HG03103 (cell line): ENCODE data around the gene DUSP22.
A peak's percentile ranks its signal among the peaks of the same experiment; 100 is the strongest.

ENCODE experiments used
- ATAC-seq: cut with Tn5 transposase; IDR thresholded peaks from one replicate; pipeline ENCODE4 v1.9.1; 2021; ENCODE audit warnings: low read depth; ENCODE audit not compliant: unreplicated experiment

DUSP22 gene

DNA sequence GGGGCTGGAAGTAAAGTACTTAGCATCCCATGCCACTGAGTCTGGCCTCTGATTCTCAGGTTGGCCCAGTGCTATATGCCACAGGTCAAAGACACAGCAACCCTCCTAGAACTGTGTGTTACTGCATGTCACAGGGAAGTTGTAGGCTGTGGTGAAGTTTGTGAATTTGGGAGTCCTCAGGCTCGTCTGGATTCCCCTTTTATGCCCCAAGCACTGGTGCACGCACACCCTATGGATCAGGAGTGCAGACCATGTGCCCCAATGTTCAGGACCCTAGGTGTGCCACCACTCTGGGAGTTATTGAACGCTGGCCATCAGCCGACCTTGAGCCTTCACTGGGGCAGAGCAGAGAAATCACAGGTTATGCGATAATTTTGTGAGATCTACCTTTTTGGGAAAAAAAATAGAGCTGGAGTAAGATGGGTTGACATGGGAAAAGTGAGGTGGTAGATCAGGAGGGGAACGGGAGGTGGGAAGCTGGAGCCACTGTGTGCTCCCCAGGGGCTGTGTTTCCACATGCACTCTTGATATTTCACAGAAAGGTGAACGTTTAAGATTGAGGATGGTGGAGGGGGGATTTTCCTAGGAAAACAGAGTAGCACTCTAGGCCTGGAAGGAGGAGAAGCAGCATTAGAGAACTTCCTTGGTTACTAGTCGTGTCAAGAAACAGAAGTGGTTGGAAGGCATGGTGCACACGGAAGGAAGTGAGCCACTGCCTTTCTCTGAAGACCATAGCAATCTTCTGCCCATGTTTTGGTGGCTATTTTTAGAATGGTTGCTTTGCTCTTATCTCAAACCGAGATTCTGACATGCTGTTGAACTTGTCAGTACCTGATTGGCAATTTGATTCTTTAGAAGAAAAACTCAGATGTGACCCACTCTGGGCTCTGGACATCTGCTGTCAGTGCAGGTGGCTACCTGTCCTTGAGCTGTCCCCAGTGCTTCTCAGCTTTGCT lies 44.1 kb downstream of the DUSP22 start:
- ATAC-seq: peak; percentile 43

DNA sequence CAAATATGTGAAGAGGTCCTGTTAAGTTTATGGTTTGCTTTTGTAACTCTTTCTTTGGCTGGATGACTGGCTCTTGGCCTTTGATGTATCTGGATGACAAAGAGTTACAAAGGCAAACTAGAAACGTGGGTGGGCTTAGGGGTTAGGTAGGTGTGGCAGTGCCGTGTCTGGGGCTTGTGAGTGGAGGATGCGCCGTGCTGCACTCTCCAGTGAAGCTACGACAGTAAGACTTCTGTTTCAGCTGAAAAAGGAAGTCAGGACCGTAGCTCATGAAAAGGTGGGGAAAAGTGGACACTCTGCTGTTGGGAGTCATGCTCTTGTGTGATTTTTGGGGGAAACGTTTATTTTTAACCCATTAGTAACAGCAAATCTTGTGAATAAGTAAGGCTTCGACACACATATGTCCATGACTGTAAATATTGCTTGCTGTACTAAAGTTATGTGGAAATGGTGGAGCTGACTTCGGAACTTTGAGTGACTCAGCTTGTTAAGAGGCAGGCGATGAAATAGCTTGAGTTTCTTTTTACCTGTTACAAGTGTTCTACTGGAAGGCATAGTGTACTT lies 45.6 kb downstream of the DUSP22 start:
- no peak for ATAC-seq

DNA sequence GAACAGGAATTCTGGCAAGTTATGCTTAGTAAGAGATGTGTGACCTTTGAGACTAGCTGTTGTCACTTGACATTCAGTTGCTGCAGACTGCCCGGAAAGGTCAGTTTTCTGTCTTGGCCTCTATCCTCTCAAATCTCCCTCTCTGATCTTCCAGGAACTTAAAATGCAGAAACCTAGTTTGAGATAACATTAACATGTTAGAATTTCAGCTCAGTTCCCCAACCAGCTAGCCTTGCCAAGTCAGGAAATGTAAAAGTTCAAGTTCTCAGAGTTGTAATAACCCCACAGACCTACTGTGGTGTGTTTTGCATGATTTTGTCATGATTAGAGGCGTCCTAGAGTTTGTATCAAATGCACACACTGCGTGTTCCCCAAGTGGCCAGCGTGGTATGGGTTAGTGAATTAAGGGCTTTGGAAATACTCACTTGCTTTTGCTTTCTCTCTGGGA lies 46.6 kb downstream of the DUSP22 start:
- ATAC-seq: no peak

DNA sequence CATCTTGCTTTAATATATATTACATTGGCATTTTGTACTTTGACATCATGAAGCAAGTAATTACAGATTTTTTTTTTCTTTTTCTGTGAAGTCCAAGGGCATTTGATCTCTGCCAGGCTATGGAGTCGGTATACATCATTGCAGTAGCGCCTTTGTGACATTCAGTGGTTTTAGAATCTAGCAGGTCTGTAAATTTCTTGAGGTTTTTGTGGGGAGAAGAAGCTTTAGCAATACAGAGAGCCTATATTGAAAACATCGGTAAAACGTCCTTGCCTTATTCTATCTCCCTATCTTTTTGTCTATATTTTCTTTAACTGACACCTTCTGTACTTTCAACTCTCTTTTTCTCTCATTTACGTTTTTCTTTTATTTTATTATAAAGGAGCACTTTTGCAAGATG lies 47.2 kb downstream of the DUSP22 start:
- no peak for ATAC-seq

DNA sequence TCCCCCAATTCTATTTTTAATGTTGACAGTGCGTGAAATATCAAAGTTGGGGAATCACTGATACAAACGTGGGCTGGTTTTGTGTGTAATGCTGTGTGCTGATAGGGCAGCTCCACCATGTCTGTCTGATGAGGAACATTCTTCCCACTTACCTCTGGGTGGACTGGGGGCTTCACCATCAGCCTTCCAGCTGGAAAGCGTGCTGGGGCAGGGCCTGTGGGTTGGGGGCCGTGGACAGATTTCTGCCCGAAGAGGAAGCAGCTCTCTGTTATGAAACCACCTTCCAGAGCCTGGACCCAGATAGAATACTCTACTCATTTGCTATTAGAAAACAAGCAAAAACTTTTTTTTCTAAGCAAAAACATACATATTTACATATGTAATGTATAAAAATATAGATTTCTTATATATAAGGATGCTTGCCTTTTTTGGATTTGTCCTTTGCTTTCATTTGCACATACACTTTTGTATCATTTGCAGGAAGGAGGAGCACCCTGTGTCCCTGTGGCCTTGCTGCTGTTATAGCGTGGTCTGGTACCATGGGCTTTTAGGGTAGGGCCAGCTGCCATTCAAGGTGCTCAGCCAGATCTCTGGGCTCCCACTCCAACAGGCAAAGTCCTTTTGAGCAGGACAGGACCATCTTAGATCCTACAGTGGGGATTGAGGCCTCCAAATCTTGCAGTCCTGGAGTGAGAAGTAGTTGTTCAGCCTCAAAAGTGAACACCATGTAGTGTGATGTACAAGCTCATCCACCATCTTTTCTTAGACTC lies 48.1 kb downstream of the DUSP22 start:
- ATAC-seq: no peak

DNA sequence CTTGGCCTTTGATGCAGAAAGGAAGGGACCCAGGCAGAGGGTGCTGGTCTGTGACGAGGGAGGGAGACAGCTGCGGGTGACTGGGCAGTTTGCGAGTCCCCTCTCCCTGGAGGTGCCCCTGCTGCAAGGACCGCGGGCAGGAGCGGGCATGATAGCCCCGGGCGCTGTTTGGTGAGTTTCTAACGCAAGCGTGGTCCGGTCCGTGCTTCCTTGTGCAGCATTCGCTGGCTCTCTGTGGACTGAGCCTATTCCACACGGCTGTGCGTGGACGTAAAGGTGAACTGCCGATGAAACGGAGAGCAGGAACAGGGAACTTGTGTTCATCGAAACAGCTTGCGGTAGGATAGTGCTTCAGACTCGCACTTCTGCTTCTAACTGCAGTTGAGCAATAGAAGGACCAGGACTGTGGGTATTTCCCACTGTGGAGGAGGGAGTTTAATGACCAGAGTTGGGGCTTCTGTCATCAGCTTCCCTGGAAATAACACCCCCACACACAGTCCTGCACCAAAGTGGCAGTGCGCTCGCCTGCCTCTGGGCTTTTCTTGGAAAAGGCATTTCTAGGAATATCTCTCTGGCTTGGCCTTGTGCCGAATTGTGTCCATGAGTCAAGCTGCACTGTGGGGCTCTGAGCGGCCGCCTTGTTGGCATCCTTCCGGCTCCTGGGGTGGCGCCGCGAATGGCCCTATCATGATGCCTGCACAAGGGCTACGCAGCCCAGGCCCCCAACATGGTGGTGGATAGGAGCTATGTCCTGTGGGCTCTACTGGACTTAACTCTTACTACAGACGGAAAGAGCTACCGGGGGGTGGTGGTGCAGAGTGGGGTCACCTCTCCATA lies 48.9 kb downstream of the DUSP22 start:
- ATAC-seq: peak; percentile 30

DNA sequence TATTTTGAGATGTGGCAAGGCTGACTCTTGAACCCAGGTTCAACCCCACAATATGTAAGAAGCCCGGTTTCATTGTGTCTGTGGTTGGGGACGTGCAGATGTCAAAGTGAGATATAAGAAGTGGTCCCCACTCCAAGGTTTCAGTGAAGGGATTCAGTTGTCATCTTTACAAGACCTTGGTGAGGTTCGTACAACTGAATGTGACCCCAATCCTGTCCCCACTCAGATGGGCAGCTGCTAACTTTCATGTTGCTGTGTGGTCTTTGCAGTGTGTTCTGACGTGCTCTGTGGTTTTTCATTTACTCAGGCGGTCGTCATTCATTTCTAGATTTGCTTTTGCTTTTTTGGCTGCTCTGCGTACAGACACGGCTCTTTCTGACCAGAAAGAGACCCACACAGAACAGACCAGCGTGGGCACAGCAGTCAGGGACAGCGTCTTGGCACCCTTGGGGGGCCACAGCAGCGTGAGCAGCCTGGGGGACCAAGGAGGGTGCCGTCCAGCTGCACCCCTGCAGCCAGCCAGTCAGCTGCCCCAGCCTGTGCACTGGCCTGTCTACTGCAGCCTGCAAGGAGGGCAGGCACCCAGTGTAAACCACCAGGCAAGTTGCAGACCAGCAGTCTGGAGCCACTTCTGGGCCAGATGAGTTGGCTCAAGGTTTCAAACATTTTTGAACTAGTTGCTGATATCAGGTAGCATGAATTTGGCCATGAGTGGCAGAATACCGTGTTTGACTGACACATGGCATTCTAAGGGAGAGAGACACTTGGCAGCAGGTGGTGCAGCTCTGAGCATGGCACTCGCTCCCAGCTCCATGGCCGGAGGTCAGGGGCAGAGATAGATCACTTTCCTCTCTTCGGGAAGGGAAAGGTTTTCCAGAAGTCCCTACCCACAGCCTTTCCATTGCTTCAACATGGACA lies 49.9 kb downstream of the DUSP22 start:
- peak; percentile 52 for ATAC-seq

DNA sequence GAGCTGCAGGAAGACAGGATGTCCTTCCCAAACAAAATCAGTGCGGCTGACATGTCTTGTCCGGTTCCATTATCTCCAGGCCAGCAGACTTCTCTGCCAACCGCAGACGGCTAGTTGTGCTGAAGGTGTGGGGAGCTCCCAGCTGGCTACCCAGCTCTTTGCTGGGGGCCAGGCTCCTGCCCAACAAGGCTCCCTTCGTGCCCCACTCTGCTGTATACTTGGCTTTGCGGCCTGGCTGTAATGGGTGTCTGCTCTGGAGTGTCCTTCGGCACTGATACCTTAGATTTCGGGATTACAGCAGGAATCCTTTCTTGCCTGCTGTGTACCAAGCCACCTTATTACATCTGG lies 50.5 kb downstream of the DUSP22 start:
- no peak for ATAC-seq

DNA sequence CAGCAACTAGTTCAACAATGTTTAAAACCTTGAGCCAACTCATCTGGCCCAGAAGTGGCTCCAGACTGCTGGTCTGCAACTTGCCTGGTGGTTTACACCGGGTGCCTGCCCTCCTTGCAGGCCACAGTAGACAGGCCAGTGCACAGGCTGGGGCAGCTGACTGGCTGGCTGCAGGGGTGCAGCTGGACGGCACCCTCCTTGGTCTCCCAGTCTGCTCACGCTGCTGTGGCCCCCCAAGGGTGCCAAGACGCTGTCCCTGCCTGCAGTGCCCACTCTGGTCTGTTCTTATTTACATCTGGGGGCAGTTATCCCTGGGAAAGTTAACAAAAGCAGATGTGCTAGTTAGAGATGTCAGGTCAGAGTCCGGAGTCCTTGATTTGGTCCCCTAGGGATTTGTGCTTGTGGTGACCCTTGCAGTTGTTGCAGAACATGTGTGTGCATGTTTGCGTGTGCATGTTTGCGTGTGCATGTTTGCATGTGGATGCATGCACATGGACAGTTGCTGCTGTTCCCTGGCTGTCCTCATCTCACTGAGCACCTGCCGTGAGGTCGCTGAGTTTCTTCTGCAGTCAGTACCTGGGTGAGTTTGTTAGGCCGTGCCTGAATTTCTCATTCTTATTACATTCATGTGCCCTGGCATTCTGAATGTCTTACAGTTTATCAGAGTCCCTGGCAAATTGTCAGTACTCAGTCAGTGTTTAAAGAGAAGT lies 51.1 kb downstream of the DUSP22 start:
- ATAC-seq: no peak

DNA sequence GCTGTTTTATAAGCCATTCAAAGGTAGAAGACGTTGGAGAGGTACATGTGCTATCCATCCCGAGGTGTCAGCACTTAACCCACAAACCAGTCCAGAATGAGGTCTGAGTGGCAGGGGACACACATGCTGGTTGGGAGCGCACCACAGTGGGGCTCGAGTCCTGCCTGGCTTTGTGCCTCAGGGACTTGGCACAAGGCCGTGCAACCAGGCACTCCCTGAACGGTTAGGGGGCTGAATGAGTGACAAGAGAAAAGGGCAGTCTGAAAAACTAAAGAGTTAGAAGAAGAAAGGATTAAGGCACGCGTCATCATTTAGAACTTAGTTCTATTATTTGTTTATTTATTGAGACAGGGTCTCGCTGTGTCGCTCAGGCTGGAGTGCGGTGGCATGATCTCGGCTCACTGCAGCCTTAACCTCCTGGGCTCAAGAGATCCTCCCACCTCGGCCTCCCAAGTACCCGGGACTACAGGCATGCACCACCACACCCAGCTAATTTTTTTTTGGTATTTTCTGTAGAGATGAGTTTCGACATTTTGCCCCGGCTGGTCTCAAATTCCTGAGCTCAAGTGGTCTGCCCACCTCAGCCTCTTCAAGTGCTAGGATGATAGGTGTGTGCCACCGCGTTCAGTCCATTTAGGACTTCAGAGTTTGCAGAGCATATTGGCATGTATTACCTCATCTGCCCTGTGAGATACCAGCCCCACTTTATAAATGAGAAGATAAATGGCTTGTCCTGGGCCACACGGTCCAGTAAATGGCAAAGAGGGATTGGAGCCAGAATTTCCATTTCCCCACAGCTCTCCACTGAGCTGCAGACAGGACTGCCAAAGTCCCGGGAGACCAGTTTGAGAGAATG lies 51.9 kb downstream of the DUSP22 start:
- no peak for ATAC-seq

DNA sequence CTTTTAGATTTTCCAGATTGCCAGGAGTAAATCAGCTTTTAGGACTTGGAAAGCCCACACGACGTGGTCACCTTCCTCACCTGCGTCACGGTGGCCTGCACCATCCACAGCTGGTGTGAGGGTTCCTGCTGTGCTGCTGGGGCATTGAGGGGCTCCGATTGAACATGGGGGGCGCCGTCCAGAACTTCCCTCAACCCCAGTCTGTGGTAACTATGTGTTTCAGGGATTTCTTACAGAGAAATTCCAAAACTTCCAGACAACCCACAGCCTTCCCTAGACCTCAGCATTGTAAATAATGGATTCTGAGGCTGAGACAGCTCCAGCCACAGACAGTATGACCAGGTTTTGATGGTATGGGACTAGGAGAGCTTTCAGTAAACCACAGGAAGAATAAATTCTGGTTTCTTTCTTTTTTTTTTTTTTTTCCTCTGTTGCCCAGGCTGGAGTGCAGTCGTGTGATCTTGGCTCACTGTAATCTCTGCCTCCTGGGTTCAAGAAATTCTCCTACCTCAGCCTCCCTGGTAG lies 52.6 kb downstream of the DUSP22 start:
- ATAC-seq: no peak

DNA sequence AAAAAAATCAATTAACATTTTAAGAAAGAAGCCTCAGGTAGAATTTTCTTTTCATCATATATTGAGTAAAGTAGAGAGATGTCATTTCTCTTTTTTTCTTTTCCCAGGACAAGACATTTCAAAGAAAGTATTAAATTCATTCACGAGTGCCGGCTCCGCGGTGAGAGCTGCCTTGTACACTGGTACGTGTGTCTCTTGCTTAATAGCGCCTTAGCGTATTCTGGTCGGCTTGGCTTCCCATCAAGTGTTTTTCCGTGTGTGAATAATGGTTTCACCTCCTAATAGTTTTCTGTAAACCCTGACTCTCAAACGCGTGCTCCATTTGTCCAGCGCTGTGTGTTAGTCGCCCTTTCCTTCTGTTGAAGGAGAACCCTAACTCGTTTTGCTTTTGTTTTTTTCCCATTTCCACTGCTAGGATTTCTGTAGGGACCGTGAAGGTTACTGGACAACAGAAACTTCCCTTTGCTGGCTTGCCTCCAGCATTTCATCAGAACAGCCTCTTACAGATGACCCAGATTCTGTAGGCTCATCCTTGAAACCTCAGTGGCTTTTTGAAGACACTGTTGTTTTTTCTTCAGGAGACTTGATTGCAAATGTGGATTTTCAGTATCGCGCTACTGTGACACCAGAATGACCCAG lies 53.6 kb downstream of the DUSP22 start:
- no peak for ATAC-seq

DNA sequence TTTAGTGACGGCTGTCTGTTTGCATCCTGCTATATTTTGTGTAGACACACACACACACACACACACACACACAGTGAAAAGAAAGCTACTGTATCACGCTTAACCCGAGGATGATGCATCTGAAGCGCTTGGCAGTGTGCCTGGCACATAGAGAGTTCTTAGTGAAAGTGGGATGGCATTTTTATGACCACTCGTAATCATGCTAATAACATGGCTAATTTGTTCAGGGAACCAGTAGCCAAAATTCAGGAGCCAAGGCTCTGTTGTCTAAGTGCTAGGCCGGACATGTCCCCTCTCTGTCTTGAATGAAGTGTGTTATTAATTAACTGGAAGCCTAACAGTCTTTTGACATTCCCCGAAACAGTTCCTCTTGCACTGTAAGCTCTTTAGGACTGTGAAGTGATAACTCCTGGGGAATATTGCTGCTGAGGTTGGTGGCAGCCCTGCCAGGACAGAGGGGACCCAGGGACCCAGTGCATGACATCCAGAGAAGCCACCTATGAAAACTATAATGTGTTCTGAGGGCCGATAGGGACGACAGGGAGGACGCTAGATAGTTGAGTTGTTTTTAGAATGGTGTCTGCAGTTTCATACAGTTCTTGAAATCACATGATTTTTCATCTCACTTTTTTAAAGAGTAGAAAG lies 54.2 kb downstream of the DUSP22 start:
- ATAC-seq: no peak

DNA sequence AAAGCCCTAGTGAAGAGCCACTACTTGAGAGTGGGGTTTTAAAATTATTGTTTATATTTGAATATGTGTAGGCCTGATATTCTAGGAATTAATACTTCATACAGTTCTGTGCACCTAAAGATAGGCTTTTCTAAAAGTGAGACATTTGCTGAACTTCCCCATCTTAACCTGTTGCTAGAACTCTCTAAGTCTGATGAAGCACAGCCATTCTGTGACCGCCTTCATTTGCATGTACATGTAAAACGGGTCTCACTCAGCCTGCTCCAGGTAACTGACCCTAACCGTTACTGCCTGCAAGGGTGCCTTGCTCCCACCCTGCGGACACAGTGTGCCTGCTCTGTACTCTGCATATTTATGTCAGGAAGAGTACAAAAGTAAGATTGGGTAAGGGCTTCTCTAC lies 54.9 kb downstream of the DUSP22 start:
- ATAC-seq: peak; percentile 92

DNA sequence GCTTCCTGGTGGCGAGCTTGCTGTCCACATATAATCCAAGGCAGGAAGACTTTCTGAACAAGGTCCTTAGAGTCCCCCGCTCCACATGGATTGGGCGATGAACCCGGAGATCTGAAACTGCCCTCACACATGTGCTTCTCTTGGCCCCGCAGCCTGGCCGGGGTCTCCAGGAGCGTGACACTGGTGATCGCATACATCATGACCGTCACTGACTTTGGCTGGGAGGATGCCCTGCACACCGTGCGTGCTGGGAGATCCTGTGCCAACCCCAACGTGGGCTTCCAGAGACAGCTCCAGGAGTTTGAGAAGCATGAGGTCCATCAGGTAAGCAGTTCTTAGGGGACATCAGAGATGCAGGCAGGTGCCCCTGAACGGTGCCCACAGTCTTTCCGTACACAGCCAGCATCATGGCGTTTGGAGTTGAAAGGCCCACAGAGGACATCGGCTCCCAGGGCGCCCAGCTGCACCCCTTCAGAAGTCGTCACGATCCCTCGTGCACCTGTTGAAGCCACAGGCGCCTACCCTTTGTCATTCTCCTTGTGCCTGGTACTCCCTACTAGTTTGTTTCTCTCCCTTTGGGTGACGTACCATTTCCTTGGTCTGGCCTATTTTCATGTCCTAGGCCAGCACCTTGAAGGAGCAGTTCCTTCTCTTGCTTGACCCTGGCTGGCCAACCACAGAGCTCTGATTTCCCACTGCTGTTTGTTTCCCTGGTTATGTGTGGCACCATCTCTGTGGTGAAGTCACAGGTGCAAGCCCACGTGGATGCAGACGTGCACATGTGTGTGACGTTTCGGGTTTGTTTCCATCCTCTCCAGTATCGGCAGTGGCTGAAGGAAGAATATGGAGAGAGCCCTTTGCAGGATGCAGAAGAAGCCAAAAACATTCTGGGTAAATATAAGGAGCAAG lies 55.9 kb downstream of the DUSP22 start:
- ATAC-seq: no peak
